PC-9 (cell line): ENCODE measurements around the gene ROGDI.

Experiments used
- EZH2 ChIP-seq: fragments of 200-600 bp; sonication (generic); IDR thresholded peaks from 2 replicates; pipeline ENCODE4 v1.8.0; 2017; ENCODE audit warnings: antibody characterized with exemption, low read depth
- TF ChIP-seq, protein P1 (sequence below): fragments of 200-600 bp; sonication (generic); conservative IDR thresholded peaks from 2 replicates; pipeline ENCODE4 v1.6.1; 2017; ENCODE audit warnings: mixed run types, antibody characterized with exemption, mild to moderate bottlenecking, moderate library complexity

DNA sequence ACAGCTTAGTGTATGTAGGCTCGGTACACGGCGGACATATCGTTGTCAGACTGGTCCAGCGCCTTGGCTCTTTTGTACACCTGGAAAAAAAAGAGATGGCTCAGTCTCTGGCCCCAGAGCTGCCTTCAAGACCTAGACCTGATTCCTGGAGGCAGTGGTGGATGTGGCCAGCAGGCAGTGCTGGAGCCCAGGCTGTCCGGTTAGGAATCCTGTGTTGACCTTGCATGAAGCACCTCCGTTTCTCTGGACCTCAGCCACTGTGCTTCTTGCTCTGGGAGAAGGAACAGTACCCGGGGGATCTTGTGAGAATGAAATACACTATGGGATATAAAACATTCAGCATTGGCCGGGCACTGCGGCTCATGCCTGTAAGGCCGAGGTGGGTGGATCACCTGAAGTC lies 2.8 kb upstream of the ROGDI start:
- TF ChIP-seq EZH2: no peak
- TF ChIP-seq, protein P1, sequence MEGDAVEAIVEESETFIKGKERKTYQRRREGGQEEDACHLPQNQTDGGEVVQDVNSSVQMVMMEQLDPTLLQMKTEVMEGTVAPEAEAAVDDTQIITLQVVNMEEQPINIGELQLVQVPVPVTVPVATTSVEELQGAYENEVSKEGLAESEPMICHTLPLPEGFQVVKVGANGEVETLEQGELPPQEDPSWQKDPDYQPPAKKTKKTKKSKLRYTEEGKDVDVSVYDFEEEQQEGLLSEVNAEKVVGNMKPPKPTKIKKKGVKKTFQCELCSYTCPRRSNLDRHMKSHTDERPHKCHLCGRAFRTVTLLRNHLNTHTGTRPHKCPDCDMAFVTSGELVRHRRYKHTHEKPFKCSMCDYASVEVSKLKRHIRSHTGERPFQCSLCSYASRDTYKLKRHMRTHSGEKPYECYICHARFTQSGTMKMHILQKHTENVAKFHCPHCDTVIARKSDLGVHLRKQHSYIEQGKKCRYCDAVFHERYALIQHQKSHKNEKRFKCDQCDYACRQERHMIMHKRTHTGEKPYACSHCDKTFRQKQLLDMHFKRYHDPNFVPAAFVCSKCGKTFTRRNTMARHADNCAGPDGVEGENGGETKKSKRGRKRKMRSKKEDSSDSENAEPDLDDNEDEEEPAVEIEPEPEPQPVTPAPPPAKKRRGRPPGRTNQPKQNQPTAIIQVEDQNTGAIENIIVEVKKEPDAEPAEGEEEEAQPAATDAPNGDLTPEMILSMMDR: no peak
